NCI-H1417 treated with DMSO at 0.1 percent for 48 hours (cell line): ENCODE measurements around the gene TOLLIP.

Source experiments
- DNase-seq: peaks from one replicate; lab custom pipeline; 2025; lab: John Stamatoyannopoulos, UW

Gene TOLLIP

DNA sequence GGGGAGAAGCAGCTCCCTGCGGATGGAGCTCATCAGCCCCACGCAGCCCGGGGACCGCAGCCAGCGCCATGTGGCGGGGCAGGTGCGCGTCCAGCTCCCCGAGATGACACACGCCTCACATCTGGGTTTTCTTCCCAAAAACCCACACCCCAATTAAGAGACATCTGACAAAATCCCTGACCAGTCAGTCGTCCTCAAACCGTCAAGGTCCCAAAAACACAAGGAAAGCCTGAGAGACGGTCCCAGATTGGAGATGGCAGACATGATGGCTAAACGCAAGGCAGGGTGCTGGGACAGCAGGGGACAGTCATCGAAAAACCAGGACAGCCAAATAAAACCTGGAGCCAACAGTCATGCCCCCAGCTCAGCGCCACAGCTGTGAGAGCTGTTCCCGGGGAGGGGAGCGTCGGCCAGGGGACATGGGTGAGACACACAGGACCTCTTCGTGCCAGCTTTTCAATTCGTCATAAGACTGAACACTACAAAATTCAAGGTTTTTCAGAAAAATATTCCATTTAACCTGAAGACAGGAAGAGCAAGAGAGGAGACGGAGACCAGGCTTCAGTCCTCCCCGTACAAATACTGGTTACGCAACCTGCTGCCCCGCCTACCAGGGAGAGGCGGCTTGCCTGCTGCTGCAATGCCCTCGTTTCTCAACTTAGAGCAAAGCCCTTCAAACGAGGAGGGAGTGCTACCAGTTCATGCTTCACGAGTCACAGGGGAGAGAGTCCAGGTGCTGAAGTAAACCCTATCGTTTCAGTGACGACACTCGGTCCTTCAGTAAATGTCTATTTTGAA is 10.5 kb downstream of the TOLLIP start:
- no peak for DNase-seq

GRCh38 chr11:1297576-1298473 is 11.6 kb downstream of the TOLLIP start:
- no peak for DNase-seq

DNA sequence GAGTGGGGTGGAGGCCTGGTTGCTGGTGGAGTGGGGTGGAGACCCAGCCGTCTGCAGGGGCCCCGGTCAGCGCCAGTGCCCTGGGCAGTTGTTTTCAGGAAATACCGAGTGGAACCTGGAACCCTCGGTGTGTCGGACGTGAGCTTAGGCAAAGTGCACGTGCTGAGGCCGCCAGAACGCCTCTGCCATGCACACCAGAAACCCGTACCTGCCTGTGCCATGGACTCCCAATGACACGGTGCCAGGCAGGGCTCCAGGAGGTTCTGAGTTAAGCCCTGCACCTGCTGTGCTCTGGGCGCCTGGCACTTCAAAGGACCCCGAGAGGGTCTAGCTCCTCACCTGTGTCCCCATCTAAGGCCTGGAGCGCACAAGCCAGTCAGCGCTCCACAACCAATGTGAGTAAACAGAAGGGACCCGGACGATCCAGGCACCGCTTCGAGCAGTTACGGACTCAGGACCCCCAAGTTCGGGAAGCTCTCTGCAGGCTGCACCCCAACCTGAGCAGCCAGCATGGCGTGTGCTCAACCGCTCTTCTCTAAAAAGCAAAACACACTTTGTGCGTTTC is 12.3 kb downstream of the TOLLIP start:
- DNase-seq: no peak

GRCh38 chr11:1296287-1296686 is 13.1 kb downstream of the TOLLIP start:
- DNase-seq: no peak

DNA sequence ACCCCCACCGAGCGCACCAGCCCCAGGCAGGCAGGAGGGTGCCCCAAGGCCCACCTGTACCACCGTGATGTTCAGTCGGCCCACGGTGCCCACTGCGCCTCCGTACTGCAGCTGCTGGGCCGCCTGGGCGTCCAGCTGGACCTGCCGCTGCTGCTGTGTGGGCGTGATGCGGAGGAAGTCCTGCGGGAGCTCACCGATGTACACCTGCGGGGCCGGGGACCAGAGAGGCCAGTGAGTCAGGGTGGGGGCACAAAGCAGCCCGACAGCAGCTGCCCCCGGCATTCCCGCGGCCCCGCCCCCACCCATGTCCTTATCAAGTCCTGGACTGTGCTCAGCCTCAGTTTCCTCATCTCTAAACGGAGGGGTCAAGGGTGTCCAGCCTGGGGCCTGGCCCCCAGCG is 13.8 kb downstream of the TOLLIP start:
- DNase-seq: no peak

DNA sequence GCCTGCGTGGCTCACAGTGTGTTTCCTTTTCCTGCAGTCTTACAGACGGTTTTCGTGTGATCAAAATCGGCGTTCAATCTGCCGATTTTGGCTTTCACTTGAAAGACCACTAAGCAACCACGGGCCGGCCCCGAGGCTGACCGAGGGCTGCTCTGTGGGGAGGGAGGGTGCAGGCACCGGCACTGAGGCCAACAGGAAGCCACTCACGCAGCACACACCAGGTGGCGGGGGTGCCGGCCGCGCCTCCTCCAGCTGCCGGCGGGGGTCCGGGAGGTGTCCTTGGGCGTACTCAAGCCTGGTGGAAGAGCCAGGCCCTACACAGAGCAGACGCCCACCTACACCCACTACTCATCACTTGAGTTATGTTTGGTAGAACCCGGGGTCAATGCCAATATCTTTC is 14.3 kb downstream of the TOLLIP start:
- DNase-seq: no peak

- DNase-seq: no peak
Measured at GRCh38 chr11:1293619-1294015, 15.8 kb downstream of the TOLLIP start.

DNA sequence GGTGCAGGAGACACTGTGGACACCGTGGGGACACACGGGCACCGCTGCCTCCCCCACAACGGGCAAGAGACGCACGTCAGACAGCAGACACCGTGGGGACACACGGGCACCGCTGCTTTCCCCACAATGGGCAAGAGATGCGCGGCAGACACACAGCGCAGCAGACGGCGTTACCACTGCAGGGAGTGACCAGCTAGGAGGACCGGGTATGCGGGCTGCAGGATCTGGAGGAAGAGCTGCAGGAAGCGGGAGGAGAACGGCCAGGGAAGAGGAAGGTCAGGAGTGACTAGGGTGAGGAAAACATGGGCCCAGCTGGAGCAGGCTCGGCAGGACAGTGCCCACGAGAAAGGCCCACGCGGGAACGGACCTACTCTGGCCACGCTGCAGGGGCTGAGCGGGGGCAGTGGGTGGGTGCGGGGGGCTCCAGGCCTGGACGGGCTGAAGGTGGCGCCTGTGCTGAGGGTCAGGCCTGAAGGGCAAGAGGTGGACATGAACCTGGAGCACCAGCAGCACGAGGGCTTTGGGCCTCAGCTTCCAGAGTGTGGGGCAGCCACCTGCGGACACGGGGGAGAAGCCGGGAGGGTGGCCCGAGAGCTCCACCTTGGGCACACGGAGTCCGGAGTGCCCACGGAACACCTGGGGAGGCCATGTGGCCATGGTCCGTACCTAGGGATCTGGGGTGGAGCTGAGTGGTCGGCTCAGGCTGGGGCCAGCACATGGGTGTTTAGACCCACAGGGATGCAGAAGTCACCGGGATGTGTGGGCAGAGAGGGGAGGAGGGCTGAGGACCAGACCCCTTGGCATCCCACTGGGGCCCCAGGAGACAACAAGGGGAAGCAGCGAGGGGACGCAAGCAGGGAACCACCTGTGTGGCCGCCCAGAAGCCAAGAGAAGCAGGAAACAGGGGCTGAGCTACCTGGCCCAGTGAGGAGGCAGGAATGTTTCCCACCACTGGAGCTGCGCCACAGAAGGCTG is 16.5 kb downstream of the TOLLIP start:
- no peak for DNase-seq

- DNase-seq: no peak
Measured at GRCh38 chr11:1292018-1292643, 17.3 kb downstream of the TOLLIP start.

DNA sequence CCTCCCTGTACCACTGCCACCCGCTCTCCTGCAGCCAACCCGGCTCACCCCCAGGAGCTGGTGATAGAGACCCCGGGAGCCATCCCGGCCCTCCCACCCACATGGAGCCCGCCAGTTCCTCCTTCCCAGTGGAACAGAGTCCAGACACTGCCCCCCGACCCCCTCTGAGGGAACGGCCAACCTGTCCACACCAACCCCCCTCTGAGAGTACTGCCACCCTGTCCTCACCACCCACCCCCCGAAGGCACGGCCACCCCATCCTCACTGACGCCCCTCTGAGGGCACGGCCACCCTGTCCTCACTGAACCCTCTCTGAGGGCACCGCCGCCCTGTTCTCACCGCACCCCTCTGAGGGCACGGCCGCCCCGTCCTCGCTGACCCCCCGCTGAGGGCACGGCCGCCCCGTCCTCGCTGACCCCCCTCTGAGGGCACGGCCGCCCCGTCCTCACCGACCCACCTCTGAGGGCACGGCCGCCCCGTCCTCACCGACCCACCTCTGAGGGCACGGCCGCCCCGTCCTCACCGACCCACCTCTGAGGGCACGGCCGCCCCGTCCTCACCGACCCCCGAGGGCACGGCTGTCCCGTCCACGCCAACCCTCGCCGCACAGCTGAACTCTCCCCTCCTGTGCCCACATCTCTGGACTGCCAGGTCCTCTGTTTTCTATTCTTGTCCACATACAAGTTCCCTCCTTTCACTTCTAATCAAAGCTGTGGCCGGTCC is 18.0 kb downstream of the TOLLIP start:
- no peak for DNase-seq

- no peak for DNase-seq
Measured at GRCh38 chr11:1290052-1291040, 19.1 kb downstream of the TOLLIP start.

- no peak for DNase-seq
Measured at GRCh38 chr11:1289211-1289935, 20.1 kb downstream of the TOLLIP start.

DNA sequence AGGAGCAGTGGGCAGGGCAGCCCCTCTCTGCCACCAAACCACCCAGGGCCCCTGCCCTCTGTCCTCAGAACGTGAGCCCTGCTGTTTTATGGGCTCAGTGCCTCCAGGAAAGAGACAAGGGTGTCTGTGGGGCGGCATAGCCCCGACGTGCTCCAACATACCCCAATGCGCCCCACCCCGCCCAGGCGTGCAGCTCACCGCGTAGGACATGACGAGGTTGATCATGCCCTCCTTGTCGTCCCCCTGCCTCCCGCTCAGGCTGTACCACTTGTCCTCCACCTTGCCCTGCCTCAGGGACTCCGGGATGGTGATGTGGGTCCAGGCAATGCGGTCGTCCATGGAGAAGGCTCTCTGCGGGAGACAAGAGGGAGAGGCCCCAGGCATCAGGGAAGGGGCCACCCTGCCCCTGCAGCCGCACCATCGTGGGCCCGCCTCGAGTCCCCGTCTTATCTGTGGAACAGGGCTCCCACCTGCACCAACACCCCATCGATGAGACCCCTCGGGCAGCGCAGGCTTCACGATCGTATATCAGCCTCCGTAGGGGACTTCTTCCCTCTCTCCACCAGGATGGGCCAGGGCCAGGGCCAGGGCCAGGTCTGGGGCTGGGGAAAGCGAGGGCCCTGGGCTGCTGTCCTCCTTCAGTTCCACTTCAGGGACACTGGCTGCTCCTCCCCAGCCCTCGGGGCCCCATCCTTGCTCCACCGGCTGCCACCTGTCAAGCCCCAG is 20.8 kb downstream of the TOLLIP start:
- DNase-seq: no peak

DNA sequence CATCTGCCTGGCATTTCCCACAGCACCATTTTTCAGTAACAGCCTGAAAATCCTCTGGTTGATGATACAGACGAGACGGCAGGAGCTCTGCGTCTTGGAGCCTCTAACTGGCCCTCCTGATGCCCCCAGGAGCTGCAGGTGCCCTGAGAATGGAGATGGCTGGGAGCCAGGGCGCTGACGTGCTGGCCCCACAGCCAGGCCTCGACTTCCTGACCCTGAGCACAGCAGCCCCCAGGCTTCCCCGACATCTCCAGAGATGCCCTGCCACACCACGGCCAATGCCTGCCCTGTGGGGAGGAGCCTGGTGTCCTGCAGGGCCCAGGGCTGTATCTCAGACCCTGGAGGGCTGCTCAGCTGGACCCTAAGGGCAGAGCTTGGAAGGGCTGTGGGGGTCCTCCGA is 21.5 kb downstream of the TOLLIP start:
- DNase-seq: no peak

GRCh38 chr11:1285876-1286275 is 23.6 kb downstream of the TOLLIP start:
- no peak for DNase-seq

DNA sequence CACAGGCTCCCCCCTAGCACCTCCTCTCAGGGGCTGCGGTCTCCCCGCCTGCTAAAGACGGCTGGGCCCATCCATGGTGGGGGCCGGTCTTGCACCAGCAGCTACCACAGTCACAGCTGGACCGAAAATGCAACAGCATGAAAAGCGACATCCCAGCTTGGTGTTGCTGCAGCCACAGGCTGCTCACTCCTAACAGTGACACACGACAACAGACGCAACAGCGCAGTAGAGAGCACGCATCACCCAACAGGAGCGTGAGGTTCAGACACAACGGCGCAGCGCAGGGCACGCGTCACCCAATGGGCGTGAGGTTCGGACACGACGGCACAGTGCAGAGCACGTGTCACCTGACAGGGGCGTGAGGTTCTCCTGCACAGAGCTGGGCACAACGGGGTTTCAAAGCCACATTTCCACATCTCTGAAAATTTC is 24.1 kb downstream of the TOLLIP start:
- DNase-seq: no peak

- DNase-seq: no peak
Measured at GRCh38 chr11:1283906-1284305, 25.5 kb downstream of the TOLLIP start.

DNA sequence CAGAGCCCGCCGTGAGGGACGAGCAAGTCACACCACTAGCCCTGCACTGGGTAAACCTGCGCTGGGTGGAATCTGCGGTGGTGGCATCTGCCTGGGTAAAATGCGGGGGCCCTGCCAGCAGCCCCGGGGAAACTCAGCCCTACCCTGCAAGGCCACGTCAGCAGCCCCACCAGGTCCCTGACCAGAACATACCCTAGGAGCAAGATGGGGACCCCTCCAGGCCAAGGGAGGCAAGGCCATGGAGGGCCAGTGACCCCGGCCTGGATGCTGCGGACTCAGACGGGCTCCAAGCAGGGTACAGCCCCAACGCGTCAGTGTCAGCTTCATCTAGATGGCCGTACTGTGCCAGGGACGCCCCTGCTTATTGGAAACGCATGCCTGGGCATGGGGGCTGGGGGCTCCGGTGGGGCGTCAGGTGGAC is 26.3 kb downstream of the TOLLIP start:
- DNase-seq: no peak
